Cardiac muscle cell (in vitro differentiated cells and primary cell): Measurements from ENCODE around the gene COMMD3. TPM values are rescaled to one million over a fixed set of nuclear protein-coding genes. Genes with fewer than 3 reads are reported as not detected.
"Not testable (repeated sequence)": the region's sequence is repeated elsewhere in the genome, so short reads cannot be mapped to it uniquely, and the experiment has no call there.

Experiments
- DNase-seq, 2 donors: peaks; one replicate each; pipeline versions ENCODE4 v3.0.0 to v3.0.0-alpha.2; 2010 to 2017; ENCODE audit warnings: low read depth in 1 of 2, low spot score in 1 of 2
- H3K27ac ChIP-seq: fragments of 200-600 bp; sonication (generic); 2 replicates; pipeline ENCODE4 v1.5.1; 2016
- H3K27me3 ChIP-seq: fragments of 200-600 bp; sonication (generic); 2 replicates; pipeline ENCODE4 v1.6.0; 2016; ENCODE audit warnings: control low read depth
- H3K36me3 ChIP-seq: fragments of 200-600 bp; sonication (generic); 2 replicates; pipeline ENCODE4 v1.5.1; 2016; ENCODE audit warnings: control low read depth
- H3K4me1 ChIP-seq: fragments of 200-600 bp; sonication (generic); 2 replicates; pipeline ENCODE4 v1.8.1; 2017; ENCODE audit warnings: low read depth, mild to moderate bottlenecking, mixed run types
- H3K4me3 ChIP-seq: fragments of 200-600 bp; sonication (generic); 2 replicates; pipeline ENCODE4 v1.5.1; 2016; ENCODE audit warnings: mild to moderate bottlenecking
- H3K9me3 ChIP-seq: fragments of 200-600 bp; sonication (generic); 2 replicates; pipeline ENCODE4 v1.5.1; 2017; ENCODE audit warnings: low read depth, mild to moderate bottlenecking, control low read depth
- CTCF ChIP-seq: IDR thresholded peaks from 2 replicates; pipeline ENCODE4 v1.5.1; 2012; ENCODE audit warnings: low read depth, mild to moderate bottlenecking, low read length
- polyA plus RNA-seq: library from polyadenylated mRNA; unstranded; fragments of >200 nt; fragmentation: Nextera tagmentation; extraction: Ambion mirVana; gene quantifications from 2 replicates; pipeline ENCODE4 v1.2.1, GENCODE V29; 2016
- total RNA-seq: library from RNA; depleted of rRNA; stranded (reverse); fragments of >200 nt; gene quantifications from 2 replicates; pipeline ENCODE4 v1.2.3, GENCODE V29; 2016

COMMD3 gene
- total and polyA plus RNA-seq, 2 experiments from 2014 or later, result 54.3 to 132 TPM

- H3K27me3 ChIP-seq, result no peaks in the 10 kb centered on the region
- H3K36me3 ChIP-seq, result no peaks in the 10 kb centered on the region
- no peaks in the 10 kb centered on the region for H3K4me1 ChIP-seq
- no peaks in the 10 kb centered on the region for H3K9me3 ChIP-seq
- no peak for DNase-seq
- TF ChIP-seq CTCF, result no peak
- no peak overlapping the region for H3K4me3 ChIP-seq
- no peak overlapping the region for H3K27ac ChIP-seq
Observed at GRCh38 chr10:22356324-22356873, 40.2 kb downstream of the COMMD3 start.

- not testable (repeated sequence) for DNase-seq, H3K27ac ChIP-seq, H3K27me3 ChIP-seq, H3K9me3 ChIP-seq, H3K4me1 ChIP-seq, H3K36me3 ChIP-seq, H3K4me3 ChIP-seq
Observed at GRCh38 chr10:22357770-22358169, 41.6 kb downstream of the COMMD3 start.

GRCh38 chr10:22363305-22363704 is 47.1 kb downstream of the COMMD3 start:
- H3K4me3 ChIP-seq, result no peak overlapping the region
- DNase-seq, result no peak
- H3K27me3 ChIP-seq, result no peaks in the 10 kb centered on the region
- no peak for TF ChIP-seq CTCF
- H3K27ac ChIP-seq, result no peak overlapping the region
- H3K9me3 ChIP-seq, result no peaks in the 10 kb centered on the region
- H3K36me3 ChIP-seq, result no peaks in the 10 kb centered on the region
- no peaks in the 10 kb centered on the region for H3K4me1 ChIP-seq

- TF ChIP-seq CTCF, result no peak
- H3K27me3 ChIP-seq, result no peaks in the 10 kb centered on the region
- no peak for DNase-seq
- no peaks in the 10 kb centered on the region for H3K36me3 ChIP-seq
- no peaks in the 10 kb centered on the region for H3K4me1 ChIP-seq
- no peak overlapping the region for H3K4me3 ChIP-seq
- no peak overlapping the region for H3K27ac ChIP-seq
- no peaks in the 10 kb centered on the region for H3K9me3 ChIP-seq
Observed at GRCh38 chr10:22364407-22365140, 48.4 kb downstream of the COMMD3 start.

- TF ChIP-seq CTCF, result no peak
Observed at GRCh38 chr10:22365233-22365632, 49.0 kb downstream of the COMMD3 start.

GRCh38 chr10:22365644-22366434 is 49.7 kb downstream of the COMMD3 start:
- H3K27ac ChIP-seq, result no peak overlapping the region
- no peaks in the 10 kb centered on the region for H3K4me1 ChIP-seq
- TF ChIP-seq CTCF, result no peak
- no peaks in the 10 kb centered on the region for H3K36me3 ChIP-seq
- H3K4me3 ChIP-seq, result no peak overlapping the region
- DNase-seq, result no peak
- H3K9me3 ChIP-seq, result no peaks in the 10 kb centered on the region
- H3K27me3 ChIP-seq, result no peaks in the 10 kb centered on the region

More at GRCh38 chr10:22365233-22365632, 49.0 kb downstream of the COMMD3 start:
- Histone ChIP-seq H3K4me1 (no peaks in the 10 kb centered on the region), H3K9me3 (no peaks in the 10 kb centered on the region), H3K27me3 (no peaks in the 10 kb centered on the region), H3K27ac (no peak overlapping the region), H3K36me3 (no peaks in the 10 kb centered on the region), H3K4me3 (no peak overlapping the region)
- no peak for DNase-seq
